GM20000 (cell line): ENCODE measurements around the gene IL2RA.
"Not testable (repeated sequence)": the region's sequence is repeated elsewhere in the genome, so short reads cannot be mapped to it uniquely, and the experiment has no call there.

ENCODE experiments used
- DNase-seq: peaks from one replicate; pipeline ENCODE4 v3.0.0; 2012; ENCODE audit warnings: low spot score
- CTCF ChIP-seq: IDR thresholded peaks from 2 replicates; pipeline ENCODE4 v1.5.1; 2012; ENCODE audit warnings: mild to moderate bottlenecking, control low read depth; ENCODE audit errors: extremely low read depth, missing control alignments

Gene IL2RA

GRCh38 chr10:6070660-6071059, 8.5 kb upstream of the IL2RA start:
- no peak for DNase-seq
- TF ChIP-seq CTCF = no peak

GRCh38 chr10:6069081-6069931, 7.1 kb upstream of the IL2RA start:
- TF ChIP-seq CTCF = no peak
- no peak for DNase-seq

GRCh38 chr10:6068422-6068821, 6.3 kb upstream of the IL2RA start:
- peak; percentile 42 for DNase-seq
- TF ChIP-seq CTCF = no peak

- TF ChIP-seq CTCF = no peak
- DNase-seq = no peak
Observed at GRCh38 chr10:6068006-6068405, 5.8 kb upstream of the IL2RA start.

GRCh38 chr10:6067457-6067856, 5.3 kb upstream of the IL2RA start:
- TF ChIP-seq CTCF = no peak

GRCh38 chr10:6065835-6066234, 3.7 kb upstream of the IL2RA start:
- DNase-seq = no peak
- no peak for TF ChIP-seq CTCF

More at GRCh38 chr10:6067457-6067856, 5.3 kb upstream of the IL2RA start:
- DNase-seq = no peak

- no peak for DNase-seq
- no peak for TF ChIP-seq CTCF
Observed at GRCh38 chr10:6065406-6065805, 3.2 kb upstream of the IL2RA start.

GRCh38 chr10:6064726-6065125, 2.6 kb upstream of the IL2RA start:
- not testable (repeated sequence) for DNase-seq
